ENCODE measurements around the gene LMX1B.

DNA sequence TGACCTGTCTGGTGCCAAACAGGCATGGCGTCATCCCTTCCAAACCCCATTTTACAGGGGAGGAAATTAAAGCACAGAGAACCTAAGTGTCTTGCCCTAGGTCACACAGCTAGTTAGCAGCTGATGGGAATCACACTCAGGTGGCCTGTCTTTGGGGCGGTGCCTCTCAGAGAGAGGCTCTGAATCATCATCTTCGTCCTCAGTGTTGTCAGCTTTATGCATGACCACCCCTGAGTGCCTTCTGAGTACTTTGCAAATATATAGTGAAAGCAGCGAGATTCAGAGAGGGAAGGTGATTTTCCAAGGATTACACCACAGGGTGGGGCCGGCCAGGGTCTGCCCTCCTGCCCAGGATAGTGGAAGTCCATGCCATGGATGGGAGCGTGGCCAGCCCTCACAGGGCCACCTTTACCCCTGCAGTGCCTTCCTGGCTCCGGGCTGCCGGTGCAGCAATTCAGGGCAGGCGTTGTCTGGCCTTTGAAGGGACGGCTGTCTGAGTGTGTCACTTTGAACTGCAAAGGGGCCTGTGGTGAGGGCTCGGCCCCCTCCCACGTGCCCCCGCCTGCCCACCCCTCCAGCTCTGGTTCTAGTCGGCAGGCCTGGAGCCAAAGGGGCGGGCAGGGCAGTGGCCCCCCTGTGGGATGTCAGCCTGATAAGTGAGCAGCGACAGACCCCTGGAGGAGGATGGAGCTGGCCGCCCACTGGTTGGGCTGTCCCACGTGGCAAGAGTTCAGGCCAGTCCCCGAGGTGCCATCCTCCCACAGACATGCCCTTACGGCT lies 16.9 kb downstream of the LMX1B start:
- TF ChIP-seq, protein P1, sequence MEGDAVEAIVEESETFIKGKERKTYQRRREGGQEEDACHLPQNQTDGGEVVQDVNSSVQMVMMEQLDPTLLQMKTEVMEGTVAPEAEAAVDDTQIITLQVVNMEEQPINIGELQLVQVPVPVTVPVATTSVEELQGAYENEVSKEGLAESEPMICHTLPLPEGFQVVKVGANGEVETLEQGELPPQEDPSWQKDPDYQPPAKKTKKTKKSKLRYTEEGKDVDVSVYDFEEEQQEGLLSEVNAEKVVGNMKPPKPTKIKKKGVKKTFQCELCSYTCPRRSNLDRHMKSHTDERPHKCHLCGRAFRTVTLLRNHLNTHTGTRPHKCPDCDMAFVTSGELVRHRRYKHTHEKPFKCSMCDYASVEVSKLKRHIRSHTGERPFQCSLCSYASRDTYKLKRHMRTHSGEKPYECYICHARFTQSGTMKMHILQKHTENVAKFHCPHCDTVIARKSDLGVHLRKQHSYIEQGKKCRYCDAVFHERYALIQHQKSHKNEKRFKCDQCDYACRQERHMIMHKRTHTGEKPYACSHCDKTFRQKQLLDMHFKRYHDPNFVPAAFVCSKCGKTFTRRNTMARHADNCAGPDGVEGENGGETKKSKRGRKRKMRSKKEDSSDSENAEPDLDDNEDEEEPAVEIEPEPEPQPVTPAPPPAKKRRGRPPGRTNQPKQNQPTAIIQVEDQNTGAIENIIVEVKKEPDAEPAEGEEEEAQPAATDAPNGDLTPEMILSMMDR (IDR thresholded peaks at IDR 0.05; ENCODE audit: low read depth, low read length), result no peak
- TF ChIP-seq POLR2A (IDR thresholded peaks at IDR 0.05; ENCODE audit: extremely low read depth, insufficient read length) (no peak), MYC (IDR thresholded peaks at IDR 0.05; ENCODE audit: low read depth, low read length) (no peak)
